ENCODE measurements around the gene ADRA2C. TPM values are rescaled to one million over a fixed set of nuclear protein-coding genes. Genes with fewer than 3 reads are reported as not detected.

ADRA2C gene
- total and polyA plus RNA-seq, 2 experiments from 2014 or later = 3.0 to 16.6 TPM

- Histone ChIP-seq H3F3A (replicated peaks; ENCODE audit: low read depth) (no peaks in the 10 kb centered on the region), H4K20me1 (replicated peaks; ENCODE audit: insufficient read depth) (no peaks in the 10 kb centered on the region), H3K27ac (ENCODE audit: low read depth) (no peak overlapping the region), H3K79me2 (replicated peaks; ENCODE audit: insufficient read depth) (no peaks in the 10 kb centered on the region), H3K4me1 (ENCODE audit: insufficient read depth) (no peaks in the 10 kb centered on the region), H3K4me2 (no peak overlapping the region), H2AFZ (no peak overlapping the region), H3K36me3 (ENCODE audit: insufficient read depth) (no peaks in the 10 kb centered on the region), H3K9me2 (ENCODE audit: insufficient read depth) (no peaks in the 10 kb centered on the region), H3K4me3 (no peak overlapping the region), H3K27me3 (ENCODE audit: insufficient read depth) (no peaks in the 10 kb centered on the region)
- DNase-seq (ENCODE audit: low spot score) (no peak), ATAC-seq (no peak)
- Mint-ChIP-seq H3K9me3 (peaks cover 5% of the 10 kb centered on the region), H3K4me3 (no peak overlapping the region), H3K4me1 (peaks cover 5% of the 10 kb centered on the region; the same call in 1 of the 3 replicates), H3K27ac (no peak overlapping the region), H3K27me3 (ENCODE audit: insufficient read depth, low read depth, poor library complexity) (peaks cover 7% of the 10 kb centered on the region), H3K36me3 (ENCODE audit: low read depth) (peaks cover 4% of the 10 kb centered on the region; the same call in 1 of the 3 replicates)
- TF ChIP-seq STAT1 (IDR thresholded peaks at IDR 0.05; ENCODE audit: unreplicated experiment) (no peak), REST (IDR thresholded peaks at IDR 0.05; ENCODE audit: unreplicated experiment) (no peak), JUNB (IDR thresholded peaks at IDR 0.05; ENCODE audit: unreplicated experiment) (no peak), CREB1 (CRISPR knock-in tag; IDR thresholded peaks at IDR 0.05; ENCODE audit: low read depth) (no peak), EZH2phosphoT487 (IDR thresholded peaks at IDR 0.05; ENCODE audit: unreplicated experiment) (no peak)
Measured at GRCh38 chr4:3717241-3717640, 48.9 kb upstream of the ADRA2C start.

GRCh38 chr4:3718462-3718861, 47.7 kb upstream of the ADRA2C start:
- H3K27ac ChIP-seq (ENCODE audit: low read depth) = no peak overlapping the region
- TF ChIP-seq CREB1 (CRISPR knock-in tag; IDR thresholded peaks at IDR 0.05; ENCODE audit: low read depth) = no peak
- peaks cover 4% of the 10 kb centered on the region; the same call in 1 of the 3 replicates for H3K36me3 Mint-ChIP-seq (ENCODE audit: low read depth)
- H3K4me1 Mint-ChIP-seq = peaks cover 5% of the 10 kb centered on the region
- no peak for ATAC-seq
- no peaks in the 10 kb centered on the region for H3K27me3 ChIP-seq (ENCODE audit: insufficient read depth)
- H3K27ac Mint-ChIP-seq = no peak overlapping the region
- no peaks in the 10 kb centered on the region for H4K20me1 ChIP-seq (replicated peaks; ENCODE audit: insufficient read depth)
- H3K79me2 ChIP-seq (replicated peaks; ENCODE audit: insufficient read depth) = no peaks in the 10 kb centered on the region
- H3K27me3 Mint-ChIP-seq (ENCODE audit: insufficient read depth, low read depth, poor library complexity) = peaks cover 4% of the 10 kb centered on the region
- H3K4me2 ChIP-seq = no peak overlapping the region
- H3K4me3 ChIP-seq = no peak overlapping the region
- no peaks in the 10 kb centered on the region for H3K4me1 ChIP-seq (ENCODE audit: insufficient read depth)
- H3K4me3 Mint-ChIP-seq = no peak overlapping the region
- no peaks in the 10 kb centered on the region for H3F3A ChIP-seq (replicated peaks; ENCODE audit: low read depth)
- no peaks in the 10 kb centered on the region for H3K36me3 ChIP-seq (ENCODE audit: insufficient read depth)
- DNase-seq (ENCODE audit: low spot score) = no peak
- no peak overlapping the region for H2AFZ ChIP-seq
- H3K9me2 ChIP-seq (ENCODE audit: insufficient read depth) = no peaks in the 10 kb centered on the region
- H3K9me3 Mint-ChIP-seq = peaks cover 5% of the 10 kb centered on the region

GRCh38 chr4:3719191-3719590, 47.0 kb upstream of the ADRA2C start:
- no peaks in the 10 kb centered on the region for H3K9me2 ChIP-seq (ENCODE audit: insufficient read depth)
- H3K79me2 ChIP-seq (replicated peaks; ENCODE audit: insufficient read depth) = no peaks in the 10 kb centered on the region
- H3K27ac Mint-ChIP-seq = no peak overlapping the region
- H3K27ac ChIP-seq (ENCODE audit: low read depth) = no peak overlapping the region
- H3K4me3 Mint-ChIP-seq = no peak overlapping the region
- no peak overlapping the region for H3K4me2 ChIP-seq
- no peak overlapping the region for H2AFZ ChIP-seq
- H3K4me1 ChIP-seq (ENCODE audit: insufficient read depth) = peaks cover 2% of the 10 kb centered on the region; the same call in 1 of the 2 replicates
- peaks cover 5% of the 10 kb centered on the region for H3K9me3 Mint-ChIP-seq
- H3F3A ChIP-seq (replicated peaks; ENCODE audit: low read depth) = no peaks in the 10 kb centered on the region
- peaks cover 8% of the 10 kb centered on the region for H3K4me1 Mint-ChIP-seq
- H3K36me3 Mint-ChIP-seq (ENCODE audit: low read depth) = peaks cover 4% of the 10 kb centered on the region; the same call in 1 of the 3 replicates
- no peaks in the 10 kb centered on the region for H3K27me3 ChIP-seq (ENCODE audit: insufficient read depth)
- H3K27me3 Mint-ChIP-seq (ENCODE audit: insufficient read depth, low read depth, poor library complexity) = peaks cover 8% of the 10 kb centered on the region
- DNase-seq (ENCODE audit: low spot score) = no peak
- H3K4me3 ChIP-seq = no peak overlapping the region
- H3K36me3 ChIP-seq (ENCODE audit: insufficient read depth) = no peaks in the 10 kb centered on the region
- ATAC-seq = no peak
- H4K20me1 ChIP-seq (replicated peaks; ENCODE audit: insufficient read depth) = no peaks in the 10 kb centered on the region
- TF ChIP-seq CREB1 (CRISPR knock-in tag; IDR thresholded peaks at IDR 0.05; ENCODE audit: low read depth) (no peak), CTCF (conservative IDR thresholded peaks at IDR 0.05; ENCODE audit: low read depth in 2 of 2) (no peak), ETS1 (IDR thresholded peaks at IDR 0.05) (no peak), NANOG (IDR thresholded peaks at IDR 0.05; ENCODE audit: borderline replicate concordance) (no peak)

Data from GM23338 (cell line).